Liver (tissue), 9 donors: ENCODE results near the gene IL22RA1. TPM values are rescaled to one million over a fixed set of nuclear protein-coding genes. Genes with fewer than 3 reads are reported as not detected.

Experiments
- DNase-seq: peaks from one replicate; pipeline ENCODE4 v3.0.0-alpha.2; 2017; ENCODE audit warnings: low spot score
- H3K27ac ChIP-seq, 2 donors: one replicate each; pipeline ENCODE4 v1.7.0; 2013; ENCODE audit warnings: inconsistent platforms in 2 of 2, low read length in 2 of 2, control low read depth in 1 of 2, low read depth in 1 of 2, mild to moderate bottlenecking in 1 of 2
- H3K27me3 ChIP-seq, 4 donors: one replicate each; pipeline versions ENCODE4 v1.6.1 to v1.7.0; 2013; ENCODE audit warnings: low read length in 3 of 4, inconsistent platforms in 1 of 4, mild to moderate bottlenecking in 1 of 4, moderate library complexity in 1 of 4; ENCODE audit not compliant: control insufficient read depth in 4 of 4, insufficient read depth in 4 of 4
- H3K36me3 ChIP-seq, 4 donors: one replicate each; pipeline versions ENCODE4 v1.6.1 to v1.7.0; 2013; ENCODE audit warnings: low read length in 3 of 4, mild to moderate bottlenecking in 3 of 4, low read depth in 1 of 4, moderate library complexity in 1 of 4; ENCODE audit not compliant: control insufficient read depth in 4 of 4, insufficient read depth in 3 of 4
- H3K4me1 ChIP-seq, 4 donors: one replicate each; pipeline versions ENCODE4 v1.6.1 to v1.7.0; 2013; ENCODE audit warnings: low read length in 3 of 4, mild to moderate bottlenecking in 3 of 4, moderate library complexity in 1 of 4; ENCODE audit not compliant: control insufficient read depth in 4 of 4, insufficient read depth in 4 of 4
- H3K4me3 ChIP-seq, 3 donors: one replicate each; pipeline versions ENCODE4 v1.6.1 to v1.7.0; 2013; ENCODE audit warnings: low read length in 3 of 3, control low read depth in 1 of 3, low read depth in 1 of 3, mild to moderate bottlenecking in 1 of 3
- H3K9ac ChIP-seq, 2 donors: one replicate each; pipeline ENCODE4 v1.7.0; 2013; ENCODE audit warnings: low read length in 2 of 2, mild to moderate bottlenecking in 2 of 2, moderate library complexity in 2 of 2, control low read depth in 1 of 2, low read depth in 1 of 2
- H3K9me3 ChIP-seq, 4 donors: one replicate each; pipeline versions ENCODE4 v1.6.1 to v1.7.0; 2013; ENCODE audit warnings: low read length in 3 of 4; ENCODE audit not compliant: control insufficient read depth in 4 of 4
- CTCF ChIP-seq: fragments of 150-350 bp; IDR thresholded peaks from 2 replicates; pipeline ENCODE4 v1.5.1; 2017; ENCODE audit warnings: improper control_type of control experiment, low read depth, low read length; ENCODE audit not compliant: missing input control
- EGR1 ChIP-seq, 2 donors: IDR thresholded peaks; 2 replicates each; pipeline ENCODE4 v1.6.1; 2016 to 2018; ENCODE audit warnings: antibody characterized with exemption in 2 of 2, low read depth in 2 of 2
- FOXA1 ChIP-seq: IDR thresholded peaks from 2 replicates; pipeline ENCODE4 v1.6.1; 2016; ENCODE audit warnings: antibody characterized with exemption
- FOXA2 ChIP-seq: IDR thresholded peaks from 2 replicates; pipeline ENCODE4 v1.6.1; 2016; ENCODE audit warnings: antibody characterized with exemption
- HNF4A ChIP-seq, 2 donors: conservative IDR thresholded peaks; 2 replicates each; pipeline ENCODE4 v1.6.1; 2016; ENCODE audit warnings: antibody characterized with exemption in 2 of 2, mild to moderate bottlenecking in 2 of 2
- HNF4G ChIP-seq: IDR thresholded peaks from 2 replicates; pipeline ENCODE4 v1.6.1; 2016; ENCODE audit warnings: antibody characterized with exemption
- JUND ChIP-seq, 2 donors: IDR thresholded peaks; 2 replicates each; pipeline ENCODE4 v1.6.1; 2016; ENCODE audit warnings: antibody characterized with exemption in 2 of 2
- MAX ChIP-seq: IDR thresholded peaks from 2 replicates; pipeline ENCODE4 v1.6.1; 2016; ENCODE audit warnings: antibody characterized with exemption
- NR2F2 ChIP-seq: IDR thresholded peaks from 2 replicates; pipeline ENCODE4 v1.6.1; 2016; ENCODE audit warnings: antibody characterized with exemption
- REST ChIP-seq: IDR thresholded peaks from 2 replicates; pipeline ENCODE4 v1.6.1; 2016; ENCODE audit warnings: antibody characterized with exemption, mild to moderate bottlenecking
- RXRA ChIP-seq, 2 donors: IDR thresholded peaks; 2 replicates each; pipeline ENCODE4 v1.6.1; 2017 to 2018; ENCODE audit warnings: antibody characterized with exemption in 2 of 2, mild to moderate bottlenecking in 1 of 2
- TAF1 ChIP-seq: conservative IDR thresholded peaks from 2 replicates; pipeline ENCODE4 v1.6.1; 2016; ENCODE audit warnings: antibody characterized with exemption, mild to moderate bottlenecking
- YY1 ChIP-seq: IDR thresholded peaks from 2 replicates; pipeline ENCODE4 v1.6.1; 2016; ENCODE audit warnings: antibody characterized with exemption, mild to moderate bottlenecking
- ZBTB33 ChIP-seq: IDR thresholded peaks from 2 replicates; pipeline ENCODE4 v1.6.1; 2016; ENCODE audit warnings: antibody characterized with exemption
- WGBS: extraction: QIAGEN DNeasy Blood & Tissue Kit; methylation state at CpG from one replicate; pipeline ENCODE4 v1.1.7; 2013; 5-methylcytosine and 5-hydroxymethylcytosine counted together
- polyA plus RNA-seq, 2 donors: library from polyadenylated mRNA; stranded (reverse) in 1 of 2; unstranded in 1 of 2; fragments of 200-250 nt in 1 of 2; fragments of >200 nt in 1 of 2; fragmentation: Nextera tagmentation in 1 of 2; extraction: Ambion mirVana in 1 of 2; gene quantifications; one replicate each; pipeline versions ENCODE4 v1.2.1 to v1.2.3, GENCODE V29; 2013 to 2015
- total RNA-seq, 2 donors: library from RNA; depleted of rRNA; stranded (reverse); fragments of >200 nt; gene quantifications; one replicate each; pipeline ENCODE4 v1.2.3, GENCODE V29; 2014
- donor health status: healthy.
- donor health status: healthy.
- donor health status: healthy.
- donor health status: healthy.
- donor health status: healthy.

The IL22RA1 gene
- total and polyA plus RNA-seq, 4 donors = 2.1 to 4.5 (median 3.4) TPM

- WGBS = 85% methylated on average over 14 of the region's 14 CpGs
- no peak overlapping the region for H3K9ac ChIP-seq
- TF ChIP-seq MAX (no peak), REST (no peak), HNF4A (conservative IDR thresholded peaks at IDR 0.05) (no peak), TAF1 (no peak), HNF4G (no peak), FOXA1 (no peak), YY1 (no peak)
Measured at GRCh38 chr1:24095140-24095859, 47.6 kb downstream of the IL22RA1 start.

GRCh38 chr1:24094554-24094953 is 48.4 kb downstream of the IL22RA1 start:
- Histone ChIP-seq H3K36me3 (no peaks in the 10 kb centered on the region), H3K9me3 (no peaks in the 10 kb centered on the region), H3K4me1 (no peaks in the 10 kb centered on the region), H3K4me3 (no peak overlapping the region), H3K27ac (no peak overlapping the region), H3K9ac (no peak overlapping the region), H3K27me3 (no peaks in the 10 kb centered on the region)
- TF ChIP-seq HNF4A (conservative IDR thresholded peaks at IDR 0.05) (no peak), JUND (IDR thresholded peaks at IDR 0.05) (no peak), YY1 (no peak), NR2F2 (no peak), EGR1 (IDR thresholded peaks at IDR 0.05; ENCODE audit: low read depth in 2 of 2) (no peak), FOXA2 (no peak), ZBTB33 (no peak), CTCF (no peak), RXRA (IDR thresholded peaks at IDR 0.05) (no peak)
- DNase-seq = no peak
- 89% methylated on average over 5 of the region's 5 CpGs for WGBS

More at GRCh38 chr1:24095140-24095859, 47.6 kb downstream of the IL22RA1 start:
- no peak for DNase-seq
- Histone ChIP-seq H3K4me3 (no peak overlapping the region), H3K36me3 (no peaks in the 10 kb centered on the region), H3K27ac (no peak overlapping the region), H3K4me1 (no peaks in the 10 kb centered on the region), H3K27me3 (no peaks in the 10 kb centered on the region), H3K9me3 (no peaks in the 10 kb centered on the region)
